HFF-Myc (cell line): ENCODE results near the gene ARID3B.

ENCODE experiments used
- DNase-seq: peaks from one replicate; pipeline ENCODE4 v3.0.0-alpha.2; 2011; ENCODE audit warnings: low read depth; ENCODE audit errors: extremely low read depth
- H3K4me3 ChIP-seq: replicated peaks from 2 replicates; pipeline ENCODE4 v1.5.1; 2011; ENCODE audit warnings: low read depth, mild to moderate bottlenecking, control low read depth, low read length
- CTCF ChIP-seq: IDR thresholded peaks from 2 replicates; pipeline ENCODE4 v1.5.1; 2012; ENCODE audit warnings: mild to moderate bottlenecking, low read depth, low read length, control low read depth; ENCODE audit errors: missing control alignments

Gene ARID3B

GRCh38 chr15:74540761-74541493 is at the start of gene ARID3B:
ARID3B (plus strand) TSS chr15:74541220; CDS start chr15:74543937, 2,717 bp downstream.
- H3K4me3 ChIP-seq, result peak within 1 kb of the TSS; percentile 66
- no peak for TF ChIP-seq CTCF
- peak; percentile 90 for DNase-seq

- TF ChIP-seq CTCF, result no peak
- DNase-seq, result no peak
- no peak overlapping the region for H3K4me3 ChIP-seq
Observed at GRCh38 chr15:74496648-74497047, 44.4 kb upstream of the ARID3B start.

GRCh38 chr15:74497584-74497983 is 43.4 kb upstream of the ARID3B start:
- no peak for DNase-seq
- no peak for TF ChIP-seq CTCF
- H3K4me3 ChIP-seq, result no peak overlapping the region

- H3K4me3 ChIP-seq, result no peak overlapping the region
- TF ChIP-seq CTCF, result no peak
- DNase-seq, result no peak
Observed at GRCh38 chr15:74499366-74499765, 41.7 kb upstream of the ARID3B start.

- DNase-seq, result no peak
- H3K4me3 ChIP-seq, result no peak overlapping the region
- no peak for TF ChIP-seq CTCF
Observed at GRCh38 chr15:74500401-74500800, 40.6 kb upstream of the ARID3B start.

- no peak for TF ChIP-seq CTCF
- no peak for DNase-seq
- H3K4me3 ChIP-seq, result no peak overlapping the region
Observed at GRCh38 chr15:74502301-74502700, 38.7 kb upstream of the ARID3B start.

GRCh38 chr15:74504418-74504817 is 36.6 kb upstream of the ARID3B start:
- no peak for TF ChIP-seq CTCF
- H3K4me3 ChIP-seq, result no peak overlapping the region
- DNase-seq, result no peak
